ENCODE data around the gene ZDHHC18.
"Not testable (repeated sequence)": the region's sequence is repeated elsewhere in the genome, so short reads cannot be mapped to it uniquely, and the experiment has no call there.

Gene ZDHHC18

DNA sequence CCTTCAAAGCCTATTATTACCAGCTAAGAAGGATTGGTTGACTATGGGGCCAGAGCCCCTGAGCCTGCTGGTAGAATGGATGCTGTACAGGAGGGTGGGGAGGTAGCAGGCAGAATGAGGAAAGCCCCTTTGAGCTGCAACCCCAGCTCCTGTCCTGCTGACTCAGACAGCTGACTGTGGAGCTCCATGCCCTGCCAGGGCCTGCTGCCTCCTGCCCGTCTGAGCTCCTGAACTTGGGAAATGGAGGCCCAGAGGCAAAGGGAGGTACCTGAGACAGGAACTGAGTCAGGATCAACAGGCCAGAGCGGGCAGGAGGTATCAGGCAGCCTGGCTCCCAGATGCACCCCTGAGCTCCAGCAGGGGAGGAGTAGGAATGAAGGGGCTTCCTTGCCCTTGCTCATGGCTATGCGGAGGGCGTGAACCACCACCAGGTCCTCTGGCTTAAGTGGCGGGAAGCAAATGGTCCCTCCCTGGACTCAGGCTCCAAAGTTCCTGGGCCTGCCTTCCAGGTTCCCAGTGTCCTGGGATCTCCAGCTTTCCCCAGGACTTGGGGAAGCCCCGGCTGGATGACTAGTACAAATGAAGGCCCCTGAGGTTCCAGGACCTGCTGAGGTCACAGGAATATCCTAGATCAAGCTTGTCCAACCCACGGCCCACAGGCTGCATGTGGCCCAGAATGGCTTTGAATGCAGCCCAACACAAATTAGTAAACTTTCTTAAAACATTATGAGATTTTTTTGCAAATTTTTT lies 32.6 kb downstream of the ZDHHC18 start:
- DNase-seq (ENCODE audit: low read depth in 3 of 3), result no peak

DNA sequence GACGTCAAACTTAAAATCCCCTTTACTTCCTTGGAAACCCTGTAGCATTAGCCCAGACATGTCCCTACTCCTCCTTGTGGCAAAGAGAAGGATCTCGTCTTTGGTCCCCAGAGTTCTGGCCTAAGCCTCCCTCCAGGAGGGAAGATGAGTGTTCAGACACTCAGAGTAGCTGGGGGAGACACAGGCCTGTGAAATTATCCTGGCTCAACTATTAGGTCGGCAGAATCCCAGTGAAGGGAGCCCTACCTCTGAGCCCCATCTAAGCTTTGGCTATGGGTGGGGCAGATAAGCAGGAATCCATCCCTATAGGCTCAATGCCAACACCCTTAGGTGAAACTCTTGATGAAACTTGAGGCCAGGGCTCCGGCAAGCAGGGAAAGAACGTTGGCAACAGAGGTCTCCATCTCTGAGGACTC lies 34.8 kb downstream of the ZDHHC18 start:
- no peak for DNase-seq (ENCODE audit: low read depth in 3 of 3)

DNA sequence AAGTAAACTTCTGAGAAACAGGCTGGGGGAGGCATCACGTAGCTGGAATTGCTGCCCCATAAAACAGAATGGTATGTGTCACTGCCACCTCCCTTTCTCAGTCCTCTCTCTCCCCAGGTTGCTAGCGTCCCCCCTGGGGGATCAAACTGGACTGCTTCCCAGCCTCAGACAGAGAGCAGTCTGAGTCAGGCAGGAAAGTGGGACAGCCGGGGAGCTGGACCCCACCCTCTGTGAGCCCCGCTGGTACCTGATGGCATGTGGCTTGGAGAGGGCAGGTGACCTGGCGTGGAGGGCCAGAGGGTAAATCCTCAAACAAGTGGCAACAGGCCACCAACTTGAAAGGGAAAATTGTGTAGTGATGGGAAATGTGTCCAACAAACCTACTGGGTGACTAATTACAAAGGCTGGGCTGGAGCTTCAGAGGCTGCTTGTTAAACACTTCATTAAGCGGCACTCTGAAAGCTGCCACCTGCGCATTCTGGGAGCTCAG lies 35.4 kb downstream of the ZDHHC18 start:
- no peak for DNase-seq (ENCODE audit: low read depth in 3 of 3)

DNA sequence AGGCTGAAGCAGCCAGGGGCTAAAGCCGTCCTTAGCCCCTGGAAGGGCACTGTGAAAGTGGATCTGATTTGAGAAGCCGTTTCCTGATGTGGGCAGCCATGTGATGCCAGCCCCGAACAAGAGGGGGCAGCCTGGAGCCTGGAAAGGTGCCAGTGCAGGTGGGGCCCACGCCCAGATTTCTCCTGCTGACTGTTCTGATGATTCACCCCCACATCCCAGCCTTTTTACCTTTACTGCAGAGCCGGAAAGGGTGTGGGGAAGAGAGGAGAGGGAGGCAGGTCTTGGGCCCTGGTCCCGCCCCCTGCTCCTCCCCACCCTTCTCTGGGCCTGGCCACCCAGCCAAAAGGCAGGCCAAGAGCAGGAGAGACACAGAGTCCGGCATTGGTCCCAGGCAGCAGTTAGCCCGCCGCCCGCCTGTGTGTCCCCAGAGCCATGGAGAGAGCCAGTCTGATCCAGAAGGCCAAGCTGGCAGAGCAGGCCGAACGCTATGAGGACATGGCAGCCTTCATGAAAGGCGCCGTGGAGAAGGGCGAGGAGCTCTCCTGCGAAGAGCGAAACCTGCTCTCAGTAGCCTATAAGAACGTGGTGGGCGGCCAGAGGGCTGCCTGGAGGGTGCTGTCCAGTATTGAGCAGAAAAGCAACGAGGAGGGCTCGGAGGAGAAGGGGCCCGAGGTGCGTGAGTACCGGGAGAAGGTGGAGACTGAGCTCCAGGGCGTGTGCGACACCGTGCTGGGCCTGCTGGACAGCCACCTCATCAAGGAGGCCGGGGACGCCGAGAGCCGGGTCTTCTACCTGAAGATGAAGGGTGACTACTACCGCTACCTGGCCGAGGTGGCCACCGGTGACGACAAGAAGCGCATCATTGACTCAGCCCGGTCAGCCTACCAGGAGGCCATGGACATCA lies 36.5 kb downstream of the ZDHHC18 start, which contains the start of gene SFN:
TSS of gene SFN (plus strand) at position 369 of the 904 bp plus-strand sequence. CDS start at position 433, 64 bp downstream.
- DNase-seq (ENCODE audit: low read depth in 3 of 3), result peak in 1 of 3 experiments; percentile 26

DNA sequence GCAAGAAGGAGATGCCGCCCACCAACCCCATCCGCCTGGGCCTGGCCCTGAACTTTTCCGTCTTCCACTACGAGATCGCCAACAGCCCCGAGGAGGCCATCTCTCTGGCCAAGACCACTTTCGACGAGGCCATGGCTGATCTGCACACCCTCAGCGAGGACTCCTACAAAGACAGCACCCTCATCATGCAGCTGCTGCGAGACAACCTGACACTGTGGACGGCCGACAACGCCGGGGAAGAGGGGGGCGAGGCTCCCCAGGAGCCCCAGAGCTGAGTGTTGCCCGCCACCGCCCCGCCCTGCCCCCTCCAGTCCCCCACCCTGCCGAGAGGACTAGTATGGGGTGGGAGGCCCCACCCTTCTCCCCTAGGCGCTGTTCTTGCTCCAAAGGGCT lies 37.2 kb downstream of the ZDHHC18 start:
- DNase-seq (ENCODE audit: low read depth in 3 of 3), result no peak

DNA sequence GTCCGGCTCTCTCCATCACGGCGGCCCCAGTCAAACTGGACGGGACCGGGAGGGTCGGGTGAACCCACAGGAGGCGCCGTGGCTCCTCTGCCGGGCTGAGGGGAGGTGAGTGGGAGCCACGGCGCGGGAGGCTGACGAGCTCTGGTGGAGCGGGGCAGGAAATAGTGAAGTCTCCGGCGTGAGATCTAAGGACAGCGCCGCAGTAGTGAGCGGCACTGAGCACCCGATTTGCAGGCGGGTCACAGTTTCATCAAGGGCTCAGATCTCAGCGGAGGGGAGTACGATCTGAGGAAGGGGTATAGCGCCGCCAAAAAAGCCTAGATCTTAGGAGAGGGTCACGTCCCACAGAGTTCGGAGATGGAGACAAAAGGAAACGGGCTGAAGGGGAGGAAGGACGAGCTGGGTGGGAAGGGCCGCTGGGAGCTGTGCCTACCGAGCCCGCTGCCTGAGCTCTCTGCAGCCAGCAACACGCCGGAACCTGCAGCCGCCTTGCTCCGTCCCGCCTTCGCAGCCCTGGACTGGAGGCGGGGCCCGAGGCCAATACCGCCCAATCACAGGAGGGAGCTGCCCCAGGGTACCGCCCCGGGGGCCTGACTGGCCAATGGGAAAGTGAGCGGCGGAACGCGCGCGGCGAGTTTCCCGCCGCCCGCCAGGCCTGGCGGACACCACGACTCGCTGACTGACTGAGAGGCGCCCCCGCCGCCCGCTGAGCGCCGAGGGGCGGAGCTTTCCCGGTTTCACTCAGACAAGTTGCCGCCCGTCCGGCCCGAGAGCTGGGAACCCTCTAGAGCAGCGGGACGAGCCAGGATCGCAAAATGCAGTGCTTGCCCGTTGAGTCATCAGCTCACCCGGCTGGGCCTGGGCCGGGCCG lies 38.4 kb downstream of the ZDHHC18 start:
- peak; percentile 87 to 89 (median 89) for DNase-seq (ENCODE audit: low read depth in 3 of 3)

DNA sequence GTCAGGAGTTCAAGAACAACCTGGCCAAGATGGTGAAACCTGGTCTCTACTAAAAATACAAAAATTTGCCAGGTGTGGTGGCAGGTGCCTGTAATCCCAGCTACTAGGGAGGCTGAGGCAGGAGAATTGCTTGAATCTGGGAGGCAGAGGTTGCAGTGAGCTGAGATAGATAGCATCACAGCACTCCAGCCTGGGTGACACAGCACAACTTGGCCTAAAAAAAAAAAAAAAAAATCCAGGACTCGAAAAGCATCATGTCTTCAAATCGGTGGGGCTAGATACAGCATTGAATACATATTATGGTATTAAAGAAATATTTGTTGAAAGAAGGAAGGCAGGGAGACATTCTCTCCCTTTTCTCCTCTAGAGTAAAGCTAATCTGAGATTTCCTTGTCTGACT lies 46.6 kb downstream of the ZDHHC18 start:
- DNase-seq (ENCODE audit: low read depth in 3 of 3), result not testable (repeated sequence)

DNA sequence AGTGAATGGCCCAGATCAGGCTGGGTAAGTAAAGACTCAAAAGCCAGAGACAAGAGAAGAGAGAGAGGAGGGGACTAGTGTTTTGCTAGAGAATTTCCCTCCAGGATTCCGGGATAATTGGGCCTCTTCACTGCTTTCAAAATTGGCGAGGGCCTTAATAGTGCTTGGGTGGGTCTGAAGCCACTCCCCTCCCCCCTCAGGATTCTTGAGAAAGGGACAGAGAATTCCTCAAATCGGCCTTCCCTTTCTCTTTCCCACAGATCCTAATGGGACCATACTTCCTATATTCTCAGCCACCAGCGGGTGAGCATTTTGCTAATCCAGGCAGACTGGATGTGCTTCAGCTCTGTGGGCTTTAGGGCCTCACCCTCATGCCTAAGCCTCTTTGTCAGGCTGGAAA lies 48.4 kb downstream of the ZDHHC18 start:
- no peak for DNase-seq (ENCODE audit: low read depth in 3 of 3)

DNA sequence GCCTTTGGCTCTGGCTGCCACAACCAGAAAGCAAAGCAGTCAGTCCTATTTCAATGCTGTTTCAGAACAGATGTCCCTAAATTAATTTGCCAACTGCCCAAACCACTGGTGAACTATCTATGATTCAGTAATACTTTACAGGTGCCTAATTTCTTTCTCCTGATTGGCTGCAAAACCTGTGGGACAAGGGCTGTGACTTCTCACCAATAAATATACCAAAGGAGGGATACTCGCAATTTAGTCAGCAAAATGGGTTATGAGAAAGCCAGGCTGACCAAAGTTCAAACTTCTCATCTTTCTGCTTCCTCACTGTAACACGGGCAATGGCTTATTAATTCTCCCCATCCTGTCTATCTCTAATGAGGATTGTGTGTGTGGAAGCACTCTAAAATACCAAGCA lies 50.8 kb downstream of the ZDHHC18 start:
- no peak for DNase-seq (ENCODE audit: low read depth in 3 of 3)

DNA sequence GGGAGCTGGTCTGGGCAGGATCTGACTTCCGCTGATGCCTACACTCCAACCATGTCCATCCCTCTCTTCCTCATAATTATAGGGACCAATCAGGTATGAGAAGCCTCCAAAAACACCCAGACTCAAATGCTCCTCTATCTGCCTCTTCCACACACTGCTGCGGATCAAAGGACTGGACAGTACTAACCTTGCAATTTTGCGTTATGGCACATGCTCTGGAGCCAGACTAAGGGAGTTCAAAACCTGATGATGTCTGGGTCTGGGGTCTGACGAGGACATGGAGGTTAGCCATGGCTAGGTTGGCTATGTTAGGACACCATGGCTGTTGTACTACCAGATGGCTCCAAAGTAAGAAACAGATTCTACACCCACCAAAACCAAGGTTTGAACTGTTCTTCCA lies 53.3 kb downstream of the ZDHHC18 start:
- no peak for DNase-seq (ENCODE audit: low read depth in 3 of 3)

DNA sequence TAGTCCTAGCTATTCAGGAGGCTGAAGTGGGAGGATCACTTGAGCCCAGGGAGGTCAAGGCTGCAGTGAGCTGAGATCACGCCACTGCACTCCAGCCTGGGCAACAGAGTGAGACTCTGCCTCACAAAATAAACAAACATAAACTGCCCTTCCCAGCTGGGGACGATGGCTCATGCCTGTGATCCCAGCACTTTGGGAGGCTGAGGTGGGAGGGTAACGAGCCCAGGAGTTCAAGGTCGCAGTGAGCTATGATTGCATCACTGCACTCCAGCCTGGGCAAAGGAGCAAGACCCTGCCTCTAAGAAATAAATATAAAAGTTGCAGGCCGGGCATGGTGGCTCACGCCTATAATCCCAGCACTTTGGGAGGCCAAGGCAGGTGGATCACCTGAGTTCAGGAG lies 55.1 kb downstream of the ZDHHC18 start:
- not testable (repeated sequence) for DNase-seq (ENCODE audit: low read depth in 3 of 3)

DNA sequence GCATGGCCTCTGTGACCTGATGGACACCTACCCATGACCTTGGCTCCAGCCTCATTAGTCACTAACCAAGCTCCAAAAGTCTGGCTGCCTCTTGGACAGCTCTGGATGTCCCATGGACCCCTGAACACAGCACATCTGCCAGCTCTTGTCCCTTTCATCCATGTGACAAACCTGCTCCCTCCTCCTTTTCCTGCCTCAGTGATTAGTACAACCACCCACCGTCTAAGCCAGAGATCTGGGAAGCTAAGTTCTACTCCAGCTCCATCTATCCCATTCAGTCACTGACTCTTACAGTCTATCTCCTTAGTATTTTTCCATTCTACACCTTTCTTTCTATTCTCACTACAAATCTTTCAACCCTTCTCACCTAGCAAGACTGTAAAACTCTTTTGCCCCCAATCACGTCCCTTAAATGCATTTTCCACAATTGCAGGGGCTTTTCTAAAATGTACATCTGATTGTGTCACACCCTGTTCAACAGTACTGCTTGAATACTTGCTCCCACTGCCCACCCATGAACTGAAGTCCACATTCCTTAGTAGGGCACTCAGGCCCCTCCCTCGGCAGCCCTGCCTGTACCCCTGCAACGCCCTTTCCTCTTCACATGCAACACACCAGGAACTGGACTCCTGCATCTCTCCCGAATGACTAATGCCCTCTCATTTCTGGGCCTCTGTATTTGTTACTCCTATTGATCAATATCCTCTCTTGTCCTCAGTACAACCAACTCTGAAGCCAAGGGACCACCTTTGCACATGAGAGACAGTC lies 56.4 kb downstream of the ZDHHC18 start:
- no peak for DNase-seq (ENCODE audit: low read depth in 3 of 3)

DNA sequence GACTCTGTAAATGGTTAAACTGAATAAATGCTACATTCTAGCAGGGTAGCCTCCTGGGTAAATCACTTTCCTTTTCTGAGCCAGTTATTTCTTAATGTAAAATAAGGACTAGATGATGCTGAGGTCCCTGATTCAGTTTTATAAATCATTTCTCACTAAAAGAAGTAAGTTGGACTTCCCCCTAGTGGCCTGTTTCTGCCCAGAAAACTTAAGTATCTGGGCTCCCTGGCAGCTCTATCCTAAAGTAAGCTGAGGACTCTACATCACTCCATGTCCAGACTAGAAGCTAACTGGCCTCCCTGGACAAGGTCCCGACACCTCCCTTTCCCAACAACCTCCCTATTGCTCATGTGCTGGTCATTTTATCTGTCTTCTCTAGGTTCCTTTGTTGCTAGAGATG lies 60.6 kb downstream of the ZDHHC18 start:
- DNase-seq (ENCODE audit: low read depth in 3 of 3), result no peak

DNA sequence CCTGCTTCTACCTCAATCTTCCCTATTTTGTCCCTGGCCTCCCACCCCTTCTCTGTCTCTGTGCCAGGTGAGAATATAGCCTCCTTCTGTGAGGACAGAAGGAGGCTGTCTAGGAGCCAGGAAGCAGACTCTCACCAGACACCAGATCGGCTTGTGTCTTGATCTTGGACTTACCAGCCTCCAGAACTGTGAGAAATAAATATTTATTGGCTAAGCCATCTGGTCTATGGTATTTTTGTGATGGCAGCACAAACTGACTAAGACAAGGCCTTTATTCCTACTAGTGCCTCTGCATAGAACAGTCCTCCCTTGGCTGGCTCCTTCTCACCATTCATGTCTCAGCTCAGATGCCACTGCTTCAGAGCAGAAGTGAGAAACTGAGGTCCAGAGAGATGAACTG lies 61.7 kb downstream of the ZDHHC18 start:
- no peak for DNase-seq (ENCODE audit: low read depth in 3 of 3)

DNA sequence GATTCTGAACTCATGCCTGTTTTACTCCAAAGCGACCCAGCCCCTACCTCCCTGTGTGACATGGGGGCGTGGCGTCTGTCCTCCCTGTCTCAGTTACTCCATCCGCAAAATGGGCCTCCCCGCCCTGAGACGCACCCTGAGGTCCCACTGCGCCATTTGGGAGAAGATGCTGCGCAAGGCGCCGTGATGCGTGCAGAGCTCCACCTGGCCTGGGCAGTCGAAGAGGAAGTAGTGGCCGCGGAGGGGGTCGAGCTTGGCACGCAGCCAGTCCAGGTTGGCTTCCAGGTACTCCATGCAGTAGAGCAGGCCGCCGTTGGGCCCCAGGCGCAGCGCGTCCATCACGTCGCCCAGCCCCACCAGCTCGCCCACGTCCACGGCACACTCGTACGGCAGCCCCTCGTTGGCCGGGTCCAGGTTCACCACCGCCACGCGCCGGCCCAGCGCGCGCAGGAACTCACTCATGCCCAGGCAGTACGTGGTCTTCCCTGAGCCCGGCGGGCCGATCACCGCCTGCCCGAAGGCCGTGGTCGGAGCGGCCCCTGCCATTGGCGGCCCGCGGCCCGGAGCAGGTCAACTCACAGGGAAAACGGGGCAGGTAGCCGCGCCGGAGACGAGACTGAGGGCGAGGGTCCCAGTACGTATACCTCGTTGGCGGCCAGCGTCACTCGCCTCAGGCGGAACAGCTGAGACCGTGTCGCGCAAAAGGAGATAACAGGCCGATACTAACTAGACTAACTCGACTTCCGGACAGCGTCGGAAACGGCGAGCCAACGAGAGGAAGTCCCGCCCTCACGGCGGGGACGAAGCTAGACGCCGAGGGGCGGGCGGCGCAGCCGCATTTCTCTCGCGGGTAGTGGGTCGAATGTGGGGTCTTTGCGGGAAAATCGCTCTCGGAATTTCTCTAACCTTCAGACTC lies 63.3 kb downstream of the ZDHHC18 start, which contains the start of gene GPN2:
TSS of gene GPN2 (minus strand) at position 733 of the 916 bp plus-strand sequence. CDS start at position 546, 187 bp downstream.
- DNase-seq (ENCODE audit: low read depth in 3 of 3), result peak; percentile 51 to 58 (median 52)

DNA sequence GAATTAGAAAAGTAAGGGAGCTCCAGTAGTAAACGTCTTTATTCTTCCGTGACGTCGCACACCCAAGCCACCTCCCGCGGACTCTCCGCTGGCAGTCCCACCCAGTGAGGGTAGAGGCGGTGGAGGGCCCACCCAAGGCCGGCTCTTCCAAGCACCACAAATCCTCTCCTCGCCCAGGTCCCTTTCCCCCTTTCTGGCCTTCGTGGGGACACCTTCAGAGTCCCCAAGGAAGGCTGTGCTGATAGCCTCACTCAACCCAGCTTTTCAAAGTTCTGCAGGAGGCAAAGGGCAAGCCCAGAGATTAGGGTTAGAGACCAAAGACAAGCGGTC lies 63.9 kb downstream of the ZDHHC18 start:
- DNase-seq (ENCODE audit: low read depth in 3 of 3), result no peak

DNA sequence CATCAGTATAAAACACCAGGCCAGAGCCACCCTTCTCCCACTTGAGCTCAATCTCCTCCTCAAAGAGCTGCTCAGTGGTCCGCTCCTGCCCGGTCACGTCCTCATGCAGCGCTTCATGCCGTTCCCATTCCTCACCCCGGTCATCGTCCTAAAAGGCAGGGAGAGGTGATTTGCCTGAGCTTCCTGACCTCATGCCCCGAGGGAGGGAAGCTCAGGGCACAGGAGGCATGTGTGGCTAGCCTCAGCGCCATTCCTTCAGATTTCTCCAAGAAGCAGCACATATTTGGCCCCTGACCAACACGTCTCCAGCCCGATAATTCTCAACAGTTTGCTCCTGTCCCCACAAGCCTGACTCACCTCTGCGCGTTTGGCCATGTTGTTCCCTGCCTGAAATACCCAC lies 67.8 kb downstream of the ZDHHC18 start:
- no peak for DNase-seq (ENCODE audit: low read depth in 3 of 3)

DNA sequence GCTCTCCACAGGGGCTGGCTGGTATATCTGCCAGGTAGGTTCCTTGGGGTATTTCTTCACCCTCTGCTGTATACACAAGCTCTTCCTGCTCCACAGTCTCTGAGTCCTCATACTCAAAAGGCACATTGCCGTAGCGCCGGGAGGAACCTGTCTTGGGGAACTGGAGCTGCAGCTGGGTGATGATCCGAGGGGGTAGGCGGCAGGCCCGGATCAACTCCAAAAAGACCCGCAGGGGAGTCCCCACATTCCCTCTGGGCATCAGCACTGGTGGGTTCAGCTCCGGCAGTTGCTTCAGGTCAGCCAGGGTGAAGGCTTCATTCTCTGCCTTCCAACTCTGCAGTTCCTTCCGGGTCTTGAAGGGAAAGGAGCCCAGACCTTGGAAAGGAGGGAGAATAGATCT lies 70.9 kb downstream of the ZDHHC18 start:
- no peak for DNase-seq (ENCODE audit: low read depth in 3 of 3)

DNA sequence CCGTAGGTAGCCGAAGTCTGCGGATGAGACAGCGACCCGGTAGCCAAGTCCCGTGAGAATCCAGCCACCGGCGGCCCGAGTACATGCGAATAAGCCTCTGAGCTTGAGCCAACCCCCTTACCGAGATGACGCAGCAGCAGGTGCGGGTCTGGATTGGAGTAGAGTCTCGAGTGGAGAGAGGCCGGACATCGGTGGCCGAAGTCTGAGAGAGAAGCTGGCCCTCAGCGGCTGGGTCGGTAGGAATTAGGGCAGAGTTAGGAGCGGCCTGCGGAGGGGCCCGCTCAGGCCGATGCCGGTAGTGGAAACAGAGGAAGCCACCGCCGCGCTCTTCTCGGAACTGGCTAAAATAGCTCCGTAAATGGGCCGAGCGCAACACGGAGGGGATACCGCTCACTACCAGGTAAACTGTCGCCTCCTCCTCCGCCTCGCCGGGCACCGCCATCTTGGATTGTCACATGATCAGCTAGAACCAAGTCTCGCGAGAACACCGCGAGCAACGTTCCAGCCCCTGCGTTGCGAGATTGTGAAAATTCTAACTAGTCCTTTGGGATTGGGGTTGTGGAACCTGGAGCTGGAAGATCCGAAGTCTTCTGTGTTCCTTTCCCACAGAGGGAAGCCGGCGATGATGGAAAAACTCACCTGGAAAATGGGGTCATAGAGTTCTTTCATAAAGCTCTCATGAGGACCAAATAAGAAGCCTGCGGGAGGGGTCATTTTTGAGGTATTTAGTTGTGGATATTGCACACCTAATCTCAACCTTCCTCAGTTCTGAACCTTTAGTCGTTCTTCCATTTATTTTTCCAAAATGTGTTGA lies 73.7 kb downstream of the ZDHHC18 start, which contains the start of gene GPATCH3:
TSS of gene GPATCH3 (minus strand) at position 467 of the 814 bp plus-strand sequence. CDS start at position 442, 25 bp downstream.
- DNase-seq (ENCODE audit: low read depth in 3 of 3), result peak; percentile 75 to 80 (median 78)
